Psoas muscle (tissue), 8 donors: ENCODE measurements around the gene PEX16. TPM values are rescaled to one million over a fixed set of nuclear protein-coding genes. Genes with fewer than 3 reads are reported as not detected.
A peak's percentile ranks its signal among the peaks of the same experiment; 100 is the strongest.

Experiments used
- ATAC-seq, 4 donors: fragments of 200-7000 bp; cut with Tn5 transposase; one replicate each; pipeline ENCODE4 v1.9.1; 2020; ENCODE audit warnings: moderate library complexity in 3 of 4, mild to moderate bottlenecking in 2 of 4
- DNase-seq, 2 donors: peaks; one replicate each; pipeline ENCODE4 v3.0.0-alpha.2; 2020
- H3K27ac ChIP-seq: fragments of 200-600 bp; one replicate; pipeline ENCODE4 v1.8.0; 2022
- H3K27me3 ChIP-seq, 3 donors: fragments of 200-600 bp in 1 of 3; one replicate each; pipeline versions ENCODE4 v1.6.1 to v1.8.0; 2013 to 2022; ENCODE audit warnings: low read length in 2 of 3, mild to moderate bottlenecking in 2 of 3, moderate library complexity in 1 of 3; ENCODE audit not compliant: insufficient read depth in 3 of 3
- H3K36me3 ChIP-seq, 2 donors: fragments of 200-600 bp in 1 of 2; one replicate each; pipeline versions ENCODE4 v1.6.1 to v1.8.0; 2013 to 2022; ENCODE audit warnings: low read depth in 1 of 2, mild to moderate bottlenecking in 1 of 2, moderate library complexity in 1 of 2; ENCODE audit not compliant: insufficient read depth in 1 of 2
- H3K4me1 ChIP-seq: fragments of 200-600 bp; one replicate; pipeline ENCODE4 v1.8.0; 2022
- H3K4me3 ChIP-seq: fragments of 200-600 bp; one replicate; pipeline ENCODE4 v1.8.0; 2022; ENCODE audit warnings: mild to moderate bottlenecking
- H3K9me3 ChIP-seq: fragments of 200-600 bp; one replicate; pipeline ENCODE4 v1.8.0; 2022
- WGBS, 3 donors: extraction: QIAGEN DNeasy Blood & Tissue Kit; methylation state at CpG; one replicate each; pipeline versions ENCODE4 v1.1.6 to v1.1.7; 2013; 5-methylcytosine and 5-hydroxymethylcytosine counted together
- intact Hi-C, 2 donors: fragments of 100-400 bp; cut with DNase I; formaldehyde crosslinking; loops; one replicate each; pipeline versions ENCODE4 v1.11.0 to v1.14.2; 2022
- polyA plus RNA-seq, 3 donors: library from polyadenylated mRNA; stranded (reverse); fragments of 200-250 nt; gene quantifications; one replicate each; pipeline ENCODE4 v1.2.3, GENCODE V29; 2013
- total RNA-seq, 4 donors: library from RNA; stranded (reverse); fragmentation: NEBNext Ultra II Directional in 2 of 4; extraction: Animal tissue kit (Norgen Biotek cat#: 25700) in 2 of 4; gene quantifications; one replicate each; pipeline versions ENCODE4 v1.2.1 to v1.2.4, GENCODE V29; 2021 to 2023
- TF ChIP-seq, protein P1 (sequence below): fragments of 200-600 bp; IDR thresholded peaks from one replicate; pipeline ENCODE4 v1.8.0; 2022; ENCODE audit warnings: antibody characterized with exemption
- donor health status: healthy with polysubstance abuse.
- donor health status: DM: no; HTN: no; CAD: no; lungs with moderate emphysema.
- donor health status: Bipolar disorder and iron deficiency.
- donor health status: healthy.
- donor health status: DM: yes; HTN: yes; CAD: no.
- donor health status: DM: no; HTN: no; CAD: no.
- donor health status: DM: no; HTN: no; CAD: no.
- donor health status: DM: yes; HTN: yes; CAD: no.

Gene PEX16
- total and polyA plus RNA-seq, 7 donors: 12.1 to 23.5 (median 19.7) TPM

DNA sequence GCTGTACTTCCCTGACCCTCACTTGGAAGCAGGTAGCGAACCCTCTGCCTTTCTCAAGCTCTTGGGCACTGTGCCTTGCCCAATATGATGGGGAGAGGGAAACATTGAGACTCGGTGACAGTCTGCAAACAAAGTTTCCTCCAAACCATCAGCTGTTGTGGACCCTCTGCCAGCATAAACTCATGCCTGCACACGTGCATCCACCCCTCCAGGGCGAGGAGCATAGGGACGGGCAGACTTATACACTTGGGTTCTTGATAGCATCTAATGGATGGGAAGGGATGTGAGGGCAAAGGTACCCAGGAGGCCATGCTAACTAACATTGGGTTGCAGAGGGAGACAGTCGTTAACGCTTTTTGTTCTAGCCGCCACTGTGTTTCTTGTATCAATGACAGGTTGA, 40.5 kb downstream of the PEX16 start:
- ATAC-seq (no peak), DNase-seq (no peak)
- Histone ChIP-seq H3K36me3 (peaks cover 2 to 97% of the 10 kb centered on the region in 2 donors), H3K27me3 (no peaks in the 10 kb centered on the region), H3K4me1 (no peaks in the 10 kb centered on the region), H3K9me3 (no peaks in the 10 kb centered on the region), H3K4me3 (no peak overlapping the region), H3K27ac (no peak overlapping the region)
- intact Hi-C loops: loop anchor here in 1 of 2 donors (10.0 kb wide), 1 partner anchor 228 kb away; no protein-coding TSS in a partner anchor
- TF ChIP-seq, protein P1, sequence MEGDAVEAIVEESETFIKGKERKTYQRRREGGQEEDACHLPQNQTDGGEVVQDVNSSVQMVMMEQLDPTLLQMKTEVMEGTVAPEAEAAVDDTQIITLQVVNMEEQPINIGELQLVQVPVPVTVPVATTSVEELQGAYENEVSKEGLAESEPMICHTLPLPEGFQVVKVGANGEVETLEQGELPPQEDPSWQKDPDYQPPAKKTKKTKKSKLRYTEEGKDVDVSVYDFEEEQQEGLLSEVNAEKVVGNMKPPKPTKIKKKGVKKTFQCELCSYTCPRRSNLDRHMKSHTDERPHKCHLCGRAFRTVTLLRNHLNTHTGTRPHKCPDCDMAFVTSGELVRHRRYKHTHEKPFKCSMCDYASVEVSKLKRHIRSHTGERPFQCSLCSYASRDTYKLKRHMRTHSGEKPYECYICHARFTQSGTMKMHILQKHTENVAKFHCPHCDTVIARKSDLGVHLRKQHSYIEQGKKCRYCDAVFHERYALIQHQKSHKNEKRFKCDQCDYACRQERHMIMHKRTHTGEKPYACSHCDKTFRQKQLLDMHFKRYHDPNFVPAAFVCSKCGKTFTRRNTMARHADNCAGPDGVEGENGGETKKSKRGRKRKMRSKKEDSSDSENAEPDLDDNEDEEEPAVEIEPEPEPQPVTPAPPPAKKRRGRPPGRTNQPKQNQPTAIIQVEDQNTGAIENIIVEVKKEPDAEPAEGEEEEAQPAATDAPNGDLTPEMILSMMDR: no peak
- WGBS, 3 donors: 81 to 84% (median 82%) methylated on average over 8 of the region's 8 CpGs

- Histone ChIP-seq H3K4me1 (no peaks in the 10 kb centered on the region), H3K4me3 (no peak overlapping the region), H3K27ac (no peak overlapping the region), H3K36me3 (peaks cover 2 to 97% of the 10 kb centered on the region in 2 donors), H3K9me3 (no peaks in the 10 kb centered on the region), H3K27me3 (no peaks in the 10 kb centered on the region)
- no peak for ATAC-seq
- intact Hi-C loops: loop anchor here in 1 of 2 donors (10.0 kb wide), 1 partner anchor 228 kb away; no protein-coding TSS in a partner anchor
- TF ChIP-seq, protein P1: no peak
- DNase-seq: no peak
- WGBS, 3 donors: 54 to 66% (median 59%) methylated on average over 6 of the region's 6 CpGs
Observed at GRCh38 chr11:45876401-45876800, 41.3 kb downstream of the PEX16 start.

- 66 to 70% (median 67%) methylated on average over 9 of the region's 9 CpGs for WGBS, 3 donors
Observed at GRCh38 chr11:45872651-45873356, 44.9 kb downstream of the PEX16 start.

DNA sequence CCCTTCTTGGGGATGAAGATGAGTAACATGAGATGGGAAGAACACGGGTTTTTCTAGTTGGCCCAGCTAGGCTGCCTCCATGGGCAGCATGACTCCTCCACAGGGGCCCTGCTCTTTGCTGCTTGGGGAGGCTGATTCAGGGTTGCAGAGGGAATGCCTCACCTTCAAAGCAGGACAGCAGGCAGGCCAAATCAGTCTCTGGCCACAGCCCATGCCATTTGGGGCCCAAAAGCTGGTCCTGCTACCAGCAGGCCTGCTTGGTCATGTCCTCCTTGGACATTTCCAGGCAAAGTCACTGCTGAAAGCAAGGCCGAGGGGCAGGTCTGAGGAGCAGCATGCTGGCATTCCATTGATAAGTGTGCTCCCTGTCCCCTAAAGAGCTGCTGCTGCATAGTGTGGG, 46.0 kb downstream of the PEX16 start:
- Histone ChIP-seq H3K4me3 (no peak overlapping the region), H3K9me3 (no peaks in the 10 kb centered on the region), H3K27ac (no peak overlapping the region), H3K36me3 (peaks cover 10 to 100% of the 10 kb centered on the region in 2 donors), H3K27me3 (no peaks in the 10 kb centered on the region), H3K4me1 (no peaks in the 10 kb centered on the region)
- ATAC-seq (no peak), DNase-seq (no peak)
- TF ChIP-seq, protein P1: no peak
- intact Hi-C loops: loop anchor here (5.0 to 10.0 kb wide), 3 partner anchors 46 to 233 kb away; partner anchors contain the start of gene PEX16 (in 1 of the 2)
- WGBS, 3 donors: 84 to 95% (median 90%) methylated on average over 2 of the region's 2 CpGs

More at GRCh38 chr11:45872651-45873356, 44.9 kb downstream of the PEX16 start:
- H3K27ac ChIP-seq: no peak overlapping the region
- no peak overlapping the region for H3K4me3 ChIP-seq
- peaks cover 10 to 100% of the 10 kb centered on the region in 2 donors for H3K36me3 ChIP-seq
- intact Hi-C loops: loop anchor here (5.0 to 10.0 kb wide), 3 partner anchors 44 to 232 kb away; partner anchors contain the start of gene PEX16 (in 1 of the 2)
- no peaks in the 10 kb centered on the region for H3K4me1 ChIP-seq
- H3K27me3 ChIP-seq: no peaks in the 10 kb centered on the region
- TF ChIP-seq, protein P1: peak; percentile 67
- DNase-seq (peak; percentile 51 to 66), ATAC-seq (peak; percentile 80 to 88 (median 86))
- no peaks in the 10 kb centered on the region for H3K9me3 ChIP-seq
